HG03064 (cell line): ENCODE results near the gene PEF1.

Source experiments
- ATAC-seq: cut with Tn5 transposase; IDR thresholded peaks from one replicate; pipeline ENCODE4 v1.9.1; 2021; ENCODE audit warnings: low read depth; ENCODE audit not compliant: unreplicated experiment

Gene PEF1

DNA sequence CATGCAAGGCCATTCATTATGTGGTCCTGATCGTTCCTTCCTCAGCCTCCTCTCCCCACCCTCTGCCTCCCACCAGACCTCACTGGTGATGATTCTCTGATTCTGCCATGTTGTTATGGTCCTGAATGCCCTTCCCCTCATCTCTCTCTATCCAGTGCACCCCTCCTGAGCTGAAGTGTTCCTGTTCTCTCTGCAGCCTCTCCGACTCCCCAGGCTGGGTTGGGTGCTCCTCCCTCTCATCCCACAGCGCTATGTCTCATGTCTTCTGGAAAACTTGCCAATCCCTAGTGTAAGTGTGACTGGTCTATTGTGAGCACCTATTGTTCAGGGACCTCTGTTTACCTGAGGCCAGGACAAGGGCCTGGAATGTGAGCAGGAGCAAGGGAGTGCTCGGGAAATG is 11.1 kb upstream of the PEF1 start:
- no peak for ATAC-seq

DNA sequence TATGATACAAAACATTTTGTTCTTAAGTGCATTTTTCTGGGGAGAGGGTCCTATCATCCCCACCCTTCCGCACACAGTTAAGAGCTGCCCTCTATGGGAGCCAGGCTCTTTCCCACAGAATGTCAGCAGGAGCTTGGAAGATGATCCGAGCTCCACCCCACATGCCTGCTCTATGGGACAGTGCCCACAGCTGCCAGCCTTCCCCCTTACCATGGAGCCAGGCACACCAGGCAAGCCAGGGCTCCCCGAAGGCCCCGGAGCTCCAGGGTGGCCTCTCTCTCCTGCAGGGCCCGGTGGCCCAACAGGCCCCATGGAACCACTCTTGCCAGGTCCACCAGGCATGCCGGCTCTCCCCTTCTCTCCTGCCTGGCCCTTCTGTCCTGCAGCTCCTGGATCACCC is 10.4 kb upstream of the PEF1 start:
- ATAC-seq: no peak

DNA sequence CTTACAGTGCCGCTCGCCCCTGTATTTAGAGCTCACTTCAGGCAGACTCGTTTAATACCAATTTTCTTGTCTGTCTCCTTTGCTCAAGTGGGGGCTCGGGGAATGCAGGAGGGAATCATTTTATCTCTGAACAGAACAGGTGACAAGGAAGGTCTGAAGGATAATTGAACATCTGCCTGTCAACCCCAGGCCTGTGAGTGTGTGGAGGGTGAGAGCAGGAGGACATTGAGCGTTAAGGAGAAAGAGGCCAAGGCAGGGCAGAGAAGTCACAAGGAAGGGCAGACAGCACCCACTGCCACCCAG is 9.7 kb upstream of the PEF1 start:
- no peak for ATAC-seq

DNA sequence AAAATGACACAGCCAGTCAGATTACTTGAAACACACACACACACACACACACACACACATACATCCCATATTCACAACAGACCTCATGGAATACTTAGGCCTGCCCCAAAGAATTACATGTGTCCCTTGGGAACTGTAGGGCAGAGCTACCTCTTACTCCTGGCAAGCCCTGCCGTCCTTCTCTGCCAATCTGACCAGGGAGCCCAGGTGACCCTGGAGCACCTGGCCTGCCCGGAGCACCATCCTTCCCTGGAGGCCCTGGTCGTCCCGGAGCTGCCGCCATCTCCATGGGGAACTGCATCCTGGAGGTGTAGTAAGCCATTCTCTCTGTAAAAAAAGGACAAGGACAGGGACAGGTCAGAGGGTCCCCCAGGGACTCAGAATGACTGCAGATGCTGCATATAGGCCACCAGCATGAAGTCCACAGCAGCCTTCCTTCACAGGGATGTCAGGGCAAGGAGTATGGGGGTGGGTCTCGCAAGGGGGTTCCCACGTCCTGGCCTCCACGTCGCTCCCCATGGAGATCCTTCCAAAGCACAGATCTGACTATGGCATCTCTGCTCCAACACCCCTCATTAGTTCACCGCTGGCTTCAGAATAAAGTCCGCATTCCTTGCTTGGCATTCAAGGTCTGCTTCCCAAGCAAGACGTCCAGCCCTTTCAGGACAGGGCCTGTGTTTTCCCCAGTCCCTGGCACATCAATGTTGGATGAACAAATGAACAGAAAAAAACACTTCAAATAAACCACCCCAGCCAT is 9.2 kb upstream of the PEF1 start:
- ATAC-seq: no peak

DNA sequence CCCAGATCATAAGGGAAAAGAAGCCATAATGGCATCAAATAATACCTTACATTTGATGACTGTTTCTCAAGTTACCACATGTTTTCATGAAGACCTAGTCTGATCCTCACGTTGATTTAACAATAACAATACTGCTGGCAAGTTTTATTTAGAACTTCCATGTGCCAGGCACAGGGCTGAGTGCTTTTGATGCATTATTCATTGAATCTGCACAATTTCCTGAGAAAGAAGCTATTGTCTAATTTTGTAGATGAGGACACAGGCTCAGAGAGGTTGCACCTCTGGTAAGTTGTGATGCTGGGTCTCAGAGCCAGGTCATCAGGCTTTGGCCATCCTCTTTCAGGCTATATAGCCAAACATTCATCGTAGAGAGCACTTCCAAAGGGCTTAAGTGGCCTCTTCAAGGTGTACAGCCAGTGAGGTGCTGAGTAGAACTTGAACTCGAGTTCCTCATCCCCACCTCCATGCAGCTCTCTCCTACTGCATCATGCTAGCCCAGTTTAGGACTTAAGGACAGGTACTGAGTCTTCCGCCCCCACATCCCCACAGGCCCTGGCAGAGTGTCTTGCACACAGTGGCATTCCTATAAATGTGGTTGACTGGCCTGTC is 8.3 kb upstream of the PEF1 start:
- no peak for ATAC-seq

DNA sequence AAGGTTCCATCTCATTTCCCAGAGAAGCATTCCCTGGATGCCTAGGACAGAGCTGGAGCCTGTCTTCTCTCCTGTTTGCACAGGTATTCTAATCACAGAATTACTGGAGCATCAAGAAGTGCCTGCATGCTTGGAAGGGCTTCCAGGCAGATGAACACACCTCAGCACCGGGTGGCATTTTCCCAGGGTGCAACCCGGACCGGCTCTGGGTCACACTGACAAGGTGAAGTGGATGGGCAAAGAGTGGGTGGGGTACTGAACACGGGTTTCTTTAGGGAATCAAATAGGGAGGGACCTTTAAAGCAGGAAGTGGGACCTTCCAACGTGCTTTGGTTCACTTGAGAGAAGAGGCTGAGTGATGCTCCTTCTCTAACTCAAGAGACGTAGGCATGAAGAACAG is 7.1 kb upstream of the PEF1 start:
- no peak for ATAC-seq

DNA sequence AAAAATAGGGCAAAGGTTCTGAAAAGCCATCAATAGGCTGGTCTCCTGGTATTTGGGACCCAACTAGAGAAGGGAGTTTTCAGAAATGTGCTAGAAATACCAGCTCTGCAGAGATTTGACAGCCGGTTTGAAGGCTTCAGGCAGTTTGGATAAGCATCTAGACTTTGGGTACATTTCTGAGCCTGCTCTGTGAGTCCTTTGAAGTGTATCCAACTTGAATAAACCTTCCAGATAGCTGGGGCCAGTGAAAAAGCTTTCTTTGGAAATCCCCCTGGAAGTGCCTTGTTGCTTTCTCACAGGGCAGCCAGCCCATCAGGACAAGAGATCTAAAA is 6.4 kb upstream of the PEF1 start:
- ATAC-seq: no peak

DNA sequence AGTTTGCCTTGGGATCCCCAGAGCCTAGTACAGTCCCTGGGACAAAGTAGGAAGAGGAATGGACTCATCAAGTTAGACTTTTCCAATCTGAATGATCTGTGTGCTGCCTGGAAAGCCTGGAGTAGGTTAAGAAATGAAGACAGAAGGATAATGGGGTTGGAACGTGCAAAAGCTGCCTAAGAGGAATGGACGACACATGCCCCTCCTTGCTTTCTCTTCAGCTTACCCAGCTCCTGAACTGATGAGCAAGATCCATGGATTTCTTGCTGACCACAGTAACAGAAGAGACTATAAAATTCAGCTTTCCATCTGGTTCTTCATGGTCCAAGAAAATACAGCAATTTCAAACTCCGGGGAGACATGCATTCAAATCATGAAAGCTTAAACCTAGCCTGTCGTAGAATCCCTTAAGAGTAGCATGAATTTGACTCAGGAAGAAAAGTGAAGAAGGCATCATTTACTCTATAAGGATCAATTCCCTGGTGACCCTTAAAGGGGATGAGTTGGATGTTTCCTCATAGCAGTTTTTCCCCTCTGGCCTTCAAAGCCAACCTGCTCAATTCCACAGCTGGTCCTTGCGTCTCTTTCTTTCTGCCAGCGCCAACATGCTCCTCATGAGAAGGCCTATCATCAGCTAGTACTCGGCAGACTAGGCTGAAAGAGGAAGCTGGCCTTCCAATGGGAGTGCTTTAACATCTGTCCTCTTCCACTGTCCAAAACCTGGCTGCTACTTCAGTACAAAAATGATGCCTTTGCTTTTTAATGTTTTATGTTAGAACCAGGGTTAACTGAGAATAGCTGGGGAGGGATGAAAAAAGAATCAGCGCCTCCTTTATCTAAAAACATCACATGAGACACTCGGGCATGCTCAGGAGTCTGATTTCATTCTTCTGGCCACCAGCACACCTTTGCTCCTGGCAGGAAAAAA is 5.7 kb upstream of the PEF1 start:
- ATAC-seq: no peak

DNA sequence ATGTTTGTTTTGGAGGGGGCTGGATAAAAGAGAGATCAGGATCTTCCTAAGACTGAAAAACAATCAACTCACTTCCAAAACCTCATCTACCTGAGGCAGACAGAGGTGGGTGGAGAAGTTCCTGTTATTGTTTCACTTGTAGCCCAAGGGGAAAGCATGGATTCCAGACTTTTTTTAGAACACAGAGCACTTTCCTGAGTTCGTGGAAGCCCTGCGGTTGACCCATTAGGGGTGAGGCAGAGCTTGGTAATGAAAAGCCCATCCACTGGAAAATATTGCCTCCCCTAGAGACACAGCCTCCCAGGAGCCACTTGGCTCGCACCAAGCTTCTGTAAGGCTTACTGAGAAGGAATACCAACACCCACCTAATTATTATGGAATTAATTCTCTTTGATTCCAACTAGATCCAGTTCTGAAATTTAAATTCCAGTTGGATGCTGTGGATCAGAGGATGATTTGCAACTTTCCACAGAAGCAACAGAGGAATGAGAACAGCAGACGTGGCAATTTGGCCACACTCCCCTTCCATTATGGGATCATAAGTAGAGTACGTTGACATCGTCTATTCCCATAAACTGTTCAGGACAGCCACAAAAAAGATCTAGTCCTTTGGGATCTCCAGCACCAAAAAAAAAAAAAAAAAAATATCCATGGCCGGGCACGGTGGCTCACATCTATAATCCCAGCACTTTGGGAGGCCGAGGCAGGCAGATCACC is 4.1 kb upstream of the PEF1 start:
- no peak for ATAC-seq

DNA sequence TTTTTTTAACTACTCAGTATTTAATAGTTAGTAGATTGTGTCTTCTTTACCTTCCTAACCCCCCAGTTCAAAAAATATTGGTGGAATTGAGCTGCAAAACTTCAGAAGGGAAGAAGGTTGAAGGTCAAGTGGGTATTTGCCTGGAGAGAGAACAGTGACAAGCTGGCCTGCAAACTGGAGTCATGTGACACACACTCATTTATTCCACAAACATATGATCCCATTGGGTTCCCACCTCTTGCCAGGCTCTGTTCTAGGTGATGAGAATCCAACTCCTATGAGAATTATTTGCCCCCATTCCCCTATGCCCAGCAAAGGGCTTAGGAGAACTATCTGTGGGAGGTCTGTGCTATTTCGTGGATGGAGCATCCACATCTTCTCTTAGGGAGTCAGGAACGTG is 3.5 kb upstream of the PEF1 start:
- no peak for ATAC-seq

DNA sequence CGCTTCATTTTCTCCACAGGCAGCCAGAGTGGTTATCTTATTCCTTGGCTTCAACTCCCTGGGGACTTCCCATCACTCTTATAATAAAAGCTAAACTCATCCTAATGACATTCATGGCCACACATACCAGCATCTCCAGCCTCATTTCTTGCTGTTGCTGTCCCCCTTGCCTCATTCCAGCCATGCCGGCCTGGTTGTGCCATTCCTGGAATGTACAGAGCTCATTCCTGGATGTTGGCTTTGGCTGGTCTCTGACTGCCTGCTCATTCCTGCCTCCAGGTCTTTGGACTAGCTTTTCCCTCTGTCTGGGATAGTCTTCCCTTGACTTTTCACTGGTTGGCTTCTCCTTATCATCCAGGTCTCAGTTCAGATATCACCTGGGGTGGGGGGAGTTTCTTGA is 2.4 kb upstream of the PEF1 start:
- ATAC-seq: no peak

DNA sequence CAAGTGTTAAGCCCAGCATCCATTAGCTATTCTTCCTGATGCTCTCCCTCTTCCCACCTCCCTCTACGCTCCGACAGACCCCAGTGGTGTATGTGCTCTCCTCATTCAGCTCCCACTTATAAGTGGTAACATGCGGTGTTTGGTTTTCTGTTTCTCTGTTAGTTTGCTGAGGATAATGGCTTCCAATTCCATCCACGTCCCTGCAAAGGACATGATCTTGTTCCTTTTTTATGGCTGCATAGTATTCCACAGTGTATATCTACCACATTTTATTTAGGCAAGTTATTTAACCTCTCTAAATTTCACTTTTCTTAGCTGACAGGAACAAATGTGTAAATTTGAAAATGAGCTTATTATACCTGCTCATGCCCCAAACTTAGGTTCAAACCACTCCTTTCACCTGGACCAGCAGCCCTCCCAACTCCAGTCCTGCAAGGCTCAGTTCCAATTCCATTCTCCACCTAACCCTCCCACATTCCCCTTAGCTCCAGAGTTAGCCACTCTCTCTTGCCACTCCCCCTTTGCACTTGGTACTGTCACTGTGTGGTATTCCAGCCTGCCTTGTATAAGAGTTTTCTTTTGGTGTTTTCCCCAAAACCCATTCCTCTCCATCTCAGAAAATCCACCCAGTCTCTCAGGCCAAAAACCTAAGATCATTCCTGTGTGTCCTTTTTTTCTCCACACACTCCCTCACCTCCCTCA is 1.7 kb upstream of the PEF1 start:
- ATAC-seq: no peak

DNA sequence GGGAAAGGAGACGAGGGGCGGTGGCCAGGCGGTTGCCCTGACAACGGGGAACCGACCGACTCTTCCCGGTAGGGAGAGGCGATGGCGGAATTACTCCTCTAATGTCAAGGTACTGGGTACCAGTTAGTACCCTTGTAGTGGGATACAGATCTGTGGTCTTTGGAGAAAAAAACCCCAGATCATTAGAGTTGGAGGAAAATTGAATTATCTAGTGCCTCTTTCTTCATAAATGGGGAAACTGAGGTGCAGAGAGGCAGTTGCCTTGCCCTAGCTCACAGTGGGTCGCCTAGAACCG is 545 bp upstream of the PEF1 start:
- no peak for ATAC-seq

DNA sequence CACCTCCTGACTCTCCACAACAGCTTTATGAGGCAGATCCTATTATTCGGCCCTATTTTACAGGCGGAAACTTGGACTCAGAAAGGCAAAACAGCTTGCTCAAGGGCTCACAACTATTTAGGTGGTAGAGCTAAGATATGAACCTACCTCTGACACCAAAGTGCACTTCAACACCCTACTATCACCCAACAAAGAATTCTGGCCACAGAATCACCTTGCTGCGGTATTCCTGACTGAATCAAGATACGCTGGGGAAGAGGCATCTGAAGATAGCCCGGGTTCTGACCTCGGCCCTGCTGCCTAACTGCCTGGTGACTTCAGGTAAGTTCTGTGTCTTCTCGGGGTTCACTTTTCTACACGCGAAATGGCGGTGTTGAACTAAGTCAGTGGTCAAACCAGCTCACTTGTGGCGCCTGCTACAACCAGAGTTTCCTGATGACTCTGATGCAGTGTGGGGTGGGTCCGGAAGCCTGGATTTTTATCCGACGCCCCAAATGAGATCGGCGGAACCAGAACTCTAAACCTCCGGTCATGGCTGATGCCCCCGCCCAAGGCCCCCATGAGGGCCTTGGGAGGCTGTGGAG is 608 bp downstream of the PEF1 start:
- ATAC-seq: no peak

DNA sequence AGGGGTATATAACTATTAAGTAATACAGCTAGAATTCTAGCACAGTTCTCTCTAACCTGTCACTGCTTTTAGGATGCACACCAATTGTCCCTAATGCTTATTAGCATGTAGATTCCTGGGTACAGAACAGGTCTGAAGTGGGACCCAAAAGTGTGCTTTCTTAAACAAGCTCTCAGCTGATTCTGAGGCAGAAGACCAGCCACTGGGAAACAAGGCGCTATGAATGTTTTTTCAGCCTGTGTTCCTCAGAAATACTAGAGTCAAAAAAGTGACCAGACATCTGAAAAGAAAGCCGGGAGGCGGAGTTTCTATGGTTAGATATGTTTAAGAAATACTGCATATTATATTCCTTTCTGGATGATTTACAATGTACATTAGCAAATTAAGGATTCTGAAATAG is 1.8 kb downstream of the PEF1 start:
- no peak for ATAC-seq

DNA sequence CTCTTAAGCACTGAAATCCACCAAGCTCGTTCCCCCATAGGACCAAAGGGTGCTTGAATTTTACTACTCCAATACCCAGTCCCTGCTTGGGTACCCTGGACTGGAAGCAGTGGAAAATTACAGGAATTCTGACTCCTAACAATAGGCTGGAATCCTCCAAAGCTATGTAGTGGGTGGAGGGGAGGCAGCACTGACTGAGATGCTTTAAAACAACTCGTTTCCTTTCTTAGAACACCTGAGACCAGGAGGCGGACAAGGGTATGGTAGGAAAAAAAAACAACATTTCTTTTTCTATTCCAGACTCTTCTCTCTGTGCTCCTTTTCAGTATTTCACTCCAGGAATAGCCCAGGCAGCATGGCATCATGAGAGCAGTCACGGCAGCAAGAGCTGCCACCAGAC is 2.3 kb downstream of the PEF1 start:
- no peak for ATAC-seq

DNA sequence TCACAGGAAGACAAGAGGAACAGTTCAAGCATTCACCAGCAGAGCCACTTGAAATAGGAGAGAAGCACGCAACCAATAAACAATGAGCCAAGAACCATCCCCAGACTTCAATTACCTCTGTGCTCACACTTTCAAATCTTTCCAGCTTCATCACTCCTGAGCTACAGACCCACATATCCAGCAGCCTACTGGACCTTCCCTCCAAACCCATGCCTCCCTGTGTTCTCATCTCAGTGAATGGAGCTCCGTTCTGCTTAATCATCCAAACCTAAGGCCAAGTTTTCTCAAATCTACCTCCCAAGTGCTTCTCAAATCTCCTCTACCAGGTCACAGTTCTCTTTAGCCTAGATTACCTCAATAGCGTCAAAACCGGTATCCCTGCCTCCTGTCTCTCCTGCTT is 3.7 kb downstream of the PEF1 start:
- ATAC-seq: no peak

DNA sequence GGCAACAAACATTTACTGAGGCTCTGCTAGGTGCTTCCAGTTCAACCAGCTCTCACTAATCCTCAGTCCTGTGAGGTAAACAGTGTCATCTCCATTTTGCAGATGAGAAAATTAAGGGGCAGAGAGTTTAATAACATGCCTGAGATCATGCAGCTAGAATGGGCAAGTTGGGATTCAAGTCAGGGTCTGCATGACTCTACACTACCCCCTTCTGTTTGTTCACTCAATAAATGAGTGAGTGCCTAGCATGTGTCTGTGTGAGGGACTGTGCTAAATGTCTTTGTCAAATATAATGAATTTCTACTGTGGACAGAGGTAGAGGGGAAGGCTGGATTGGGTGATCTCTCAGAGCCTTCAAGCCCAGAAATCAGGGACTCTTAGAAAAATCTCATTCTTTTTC is 4.5 kb downstream of the PEF1 start:
- ATAC-seq: no peak

DNA sequence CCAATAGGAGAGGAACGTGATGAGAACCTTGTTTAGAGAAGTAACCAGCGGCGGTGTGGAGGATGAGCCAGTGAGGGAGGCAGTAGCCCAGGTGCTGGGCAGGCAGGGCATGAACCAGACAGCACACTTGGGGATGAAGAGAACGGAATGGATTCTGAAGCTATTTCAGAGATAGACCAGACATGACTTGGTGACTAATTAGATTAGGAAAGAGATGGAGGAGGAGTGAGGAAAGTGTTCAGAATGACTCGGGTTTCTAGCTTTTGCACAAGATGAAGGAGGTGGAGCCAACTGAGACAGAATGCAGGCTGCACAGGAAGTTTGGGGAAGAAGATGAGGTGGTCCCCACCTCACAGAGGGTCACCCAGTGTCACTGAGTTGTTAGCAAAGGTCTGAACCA is 5.1 kb downstream of the PEF1 start:
- ATAC-seq: no peak

DNA sequence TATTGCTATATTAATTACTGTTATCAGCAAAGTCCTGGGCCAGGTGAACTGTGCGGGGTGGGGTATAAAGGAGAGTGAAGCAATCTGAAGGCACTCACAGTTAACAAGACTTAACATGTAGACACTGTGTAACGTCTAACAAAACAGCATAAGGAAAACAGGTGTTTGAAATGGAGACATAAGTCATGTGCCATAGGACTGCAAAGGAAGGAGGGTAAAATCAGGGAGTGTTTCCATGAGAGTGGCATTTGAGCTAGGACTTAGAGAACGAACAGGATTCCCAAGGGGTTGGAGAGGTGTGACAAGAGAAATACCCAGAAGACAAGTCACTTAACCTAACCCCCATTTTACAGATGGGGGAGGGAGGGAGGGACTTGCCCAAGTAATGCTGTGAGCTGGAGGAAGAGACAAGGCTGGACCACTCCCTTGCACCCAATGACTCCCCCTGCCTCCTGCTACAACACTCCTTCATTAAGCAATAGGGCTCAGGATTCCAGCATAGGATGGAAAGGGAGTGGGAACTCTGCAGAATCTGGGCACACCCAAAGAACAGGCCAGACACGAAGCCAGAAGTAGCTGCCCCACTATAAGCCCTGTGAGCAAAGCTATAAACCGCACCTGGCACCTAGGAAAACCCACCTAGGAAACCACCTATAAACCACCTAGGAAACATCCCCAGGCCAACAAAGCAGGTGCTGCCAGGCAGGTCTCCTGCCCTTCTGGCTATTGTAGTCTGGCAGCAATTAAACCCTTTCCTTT is 6.6 kb downstream of the PEF1 start:
- no peak for ATAC-seq
